Measurements from ENCODE around the gene BRICD5. TPM values are rescaled to one million over a fixed set of nuclear protein-coding genes. Genes with fewer than 3 reads are reported as not detected.

BRICD5 gene
- total and polyA plus RNA-seq, 12 donors: 0.36 to 57.4 (median 3.0) TPM

DNA sequence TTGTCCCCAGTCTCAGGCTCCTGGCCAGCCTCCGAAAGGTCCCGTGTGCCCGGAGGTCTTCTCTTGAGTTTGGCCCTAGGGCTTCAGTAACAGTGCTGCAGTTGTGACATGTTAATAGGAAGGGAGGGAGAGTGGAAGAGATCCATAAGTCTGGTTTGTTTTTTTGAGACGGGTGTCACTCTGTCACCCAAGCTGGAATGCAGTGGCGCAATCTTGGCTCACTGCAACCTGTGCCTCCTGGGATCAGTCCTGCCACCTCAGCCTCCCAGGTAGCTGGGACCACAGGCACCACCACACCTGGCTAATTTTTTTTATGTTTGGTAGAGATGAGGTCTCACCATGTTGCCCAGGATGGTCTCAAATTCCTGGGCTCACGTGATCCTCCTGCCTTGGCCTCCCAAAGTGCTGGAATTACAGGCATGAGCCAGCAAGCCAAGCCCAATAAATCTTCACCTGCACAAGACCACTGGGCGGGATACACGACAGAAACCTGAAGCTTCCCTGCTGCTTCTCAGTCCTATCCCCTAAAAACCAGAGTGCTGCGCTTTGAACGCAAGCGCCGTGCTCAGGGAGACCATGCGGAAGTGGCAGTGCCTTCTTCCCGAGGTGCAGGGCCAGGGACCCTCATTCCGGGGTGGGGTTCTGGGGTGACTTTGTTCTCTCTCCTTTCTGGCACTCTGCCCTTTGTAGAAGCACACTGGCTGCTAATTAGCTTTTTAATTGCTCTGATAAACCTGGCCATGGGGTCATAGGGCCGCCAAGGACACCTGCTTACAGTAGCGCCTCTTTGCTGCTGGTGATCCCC lies 44.2 kb downstream of the BRICD5 start:
- no peak overlapping the region for H3K27ac ChIP-seq
- no peaks in the 10 kb centered on the region for H3K27me3 ChIP-seq
- TF ChIP-seq, protein P1, sequence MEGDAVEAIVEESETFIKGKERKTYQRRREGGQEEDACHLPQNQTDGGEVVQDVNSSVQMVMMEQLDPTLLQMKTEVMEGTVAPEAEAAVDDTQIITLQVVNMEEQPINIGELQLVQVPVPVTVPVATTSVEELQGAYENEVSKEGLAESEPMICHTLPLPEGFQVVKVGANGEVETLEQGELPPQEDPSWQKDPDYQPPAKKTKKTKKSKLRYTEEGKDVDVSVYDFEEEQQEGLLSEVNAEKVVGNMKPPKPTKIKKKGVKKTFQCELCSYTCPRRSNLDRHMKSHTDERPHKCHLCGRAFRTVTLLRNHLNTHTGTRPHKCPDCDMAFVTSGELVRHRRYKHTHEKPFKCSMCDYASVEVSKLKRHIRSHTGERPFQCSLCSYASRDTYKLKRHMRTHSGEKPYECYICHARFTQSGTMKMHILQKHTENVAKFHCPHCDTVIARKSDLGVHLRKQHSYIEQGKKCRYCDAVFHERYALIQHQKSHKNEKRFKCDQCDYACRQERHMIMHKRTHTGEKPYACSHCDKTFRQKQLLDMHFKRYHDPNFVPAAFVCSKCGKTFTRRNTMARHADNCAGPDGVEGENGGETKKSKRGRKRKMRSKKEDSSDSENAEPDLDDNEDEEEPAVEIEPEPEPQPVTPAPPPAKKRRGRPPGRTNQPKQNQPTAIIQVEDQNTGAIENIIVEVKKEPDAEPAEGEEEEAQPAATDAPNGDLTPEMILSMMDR (IDR thresholded peaks at IDR 0.05): no peak
- TF ChIP-seq POLR2A (IDR thresholded peaks at IDR 0.05): no peak
- no peak for DNase-seq
- peaks cover 0 to 11% of the 10 kb centered on the region in 2 donors for H3K4me1 ChIP-seq (replicated peaks in 1 of 2)
- no peak overlapping the region for H3K4me3 ChIP-seq
- intact Hi-C loops (cut with DNase I): loop anchor here in 1 of 2 donors (10.0 kb wide), 1 partner anchor 88 kb away; the partner anchor contains the start of gene ECI1
- WGBS, 4 donors: 88 to 95% (median 92%) methylated on average over 14 to 17 of the region's 17 CpGs
- H3K36me3 ChIP-seq (replicated peaks in 1 of 2): peaks cover 0 to 18% of the 10 kb centered on the region in 2 donors
- H3K9me3 ChIP-seq (replicated peaks in 1 of 3): no peaks in the 10 kb centered on the region

DNA sequence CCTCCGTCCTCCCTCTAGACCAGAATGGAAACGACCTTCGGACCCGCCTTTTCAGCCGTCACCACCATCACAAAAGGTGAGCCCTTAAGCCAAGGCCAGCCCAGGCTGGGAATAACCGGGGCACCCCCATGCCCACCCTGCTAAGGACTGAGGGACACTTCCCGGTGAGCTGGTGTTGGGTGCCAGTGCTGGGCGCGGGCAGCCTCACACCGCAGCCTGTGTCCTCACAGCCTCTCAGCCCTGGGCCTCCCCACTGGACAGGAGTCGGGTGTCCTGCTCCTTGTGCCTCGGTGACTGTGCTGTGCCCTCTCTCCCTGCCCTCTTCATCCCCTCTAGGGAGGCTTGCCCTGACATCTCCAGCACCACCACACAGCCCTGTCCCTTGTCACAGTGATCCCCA lies 44.8 kb downstream of the BRICD5 start:
- TF ChIP-seq, protein P1 (IDR thresholded peaks at IDR 0.05): no peak
- intact Hi-C loops (cut with DNase I): loop anchor here in 1 of 2 donors (10.0 kb wide), 1 partner anchor 89 kb away; the partner anchor contains the start of gene ECI1
- Histone ChIP-seq H3K27me3 (no peaks in the 10 kb centered on the region), H3K36me3 (replicated peaks in 1 of 2) (peaks cover 0 to 12% of the 10 kb centered on the region in 2 donors), H3K4me3 (no peak overlapping the region), H3K4me1 (replicated peaks in 1 of 2) (peaks cover 0 to 11% of the 10 kb centered on the region in 2 donors), H3K27ac (no peak overlapping the region), H3K9me3 (replicated peaks in 1 of 3) (no peaks in the 10 kb centered on the region)
- DNase-seq: no peak
- 90 to 97% (median 96%) methylated on average over 2 to 12 of the region's 12 CpGs for WGBS, 4 donors

DNA sequence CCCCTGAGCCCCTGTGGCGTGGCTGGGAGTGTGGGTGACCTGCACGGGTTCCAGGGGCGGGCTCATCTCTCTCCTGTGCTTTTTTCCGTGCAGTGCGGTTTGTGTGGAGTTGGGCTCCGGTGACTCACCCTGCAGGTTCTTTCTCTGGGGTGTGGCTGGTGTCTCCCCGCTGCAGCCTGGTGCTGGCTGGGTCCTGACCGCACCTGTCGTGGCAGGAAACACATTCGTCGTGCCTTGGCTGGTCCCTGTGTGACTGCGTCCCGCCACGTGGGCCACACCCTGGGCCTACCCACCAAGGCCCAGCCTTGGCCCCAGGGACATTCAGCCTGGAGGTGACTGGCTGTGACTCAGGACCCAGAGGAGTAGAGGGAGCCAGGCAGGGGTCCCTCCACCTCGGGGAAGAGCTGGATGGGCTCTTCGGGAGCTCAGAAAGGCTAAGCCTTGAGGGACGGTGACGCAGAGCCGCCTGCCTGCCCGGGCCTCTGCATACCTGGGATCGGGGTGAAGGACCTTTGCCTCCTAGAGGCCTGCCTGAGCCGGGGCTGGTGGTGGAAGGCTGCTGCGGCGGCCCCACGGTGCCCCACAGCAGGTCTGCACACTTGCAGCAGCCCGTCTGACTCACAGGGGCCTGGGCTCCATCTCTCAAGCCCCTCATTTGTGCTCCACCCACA lies 47.3 kb downstream of the BRICD5 start:
- no peaks in the 10 kb centered on the region for H3K27me3 ChIP-seq
- peaks cover 0 to 12% of the 10 kb centered on the region in 2 donors for H3K36me3 ChIP-seq (replicated peaks in 1 of 2)
- peak in 1 of 7 donors; percentile 41 for DNase-seq
- no peaks in the 10 kb centered on the region for H3K9me3 ChIP-seq (replicated peaks in 1 of 3)
- WGBS, 4 donors: 64 to 74% (median 69%) methylated on average over 9 to 26 of the region's 26 CpGs
- intact Hi-C loops (cut with DNase I): loop anchor here in 1 of 2 donors (10.0 kb wide), 1 partner anchor 91 kb away; the partner anchor contains the start of gene ECI1
- H3K27ac ChIP-seq: peak overlapping the region in 1 of 5 donors; percentile 12
- no peak overlapping the region for H3K4me3 ChIP-seq
- TF ChIP-seq, protein P1 (IDR thresholded peaks at IDR 0.05): no peak
- TF ChIP-seq POLR2A (IDR thresholded peaks at IDR 0.05): no peak
- peaks cover 0 to 25% of the 10 kb centered on the region in 2 donors for H3K4me1 ChIP-seq (replicated peaks in 1 of 2)

DNA sequence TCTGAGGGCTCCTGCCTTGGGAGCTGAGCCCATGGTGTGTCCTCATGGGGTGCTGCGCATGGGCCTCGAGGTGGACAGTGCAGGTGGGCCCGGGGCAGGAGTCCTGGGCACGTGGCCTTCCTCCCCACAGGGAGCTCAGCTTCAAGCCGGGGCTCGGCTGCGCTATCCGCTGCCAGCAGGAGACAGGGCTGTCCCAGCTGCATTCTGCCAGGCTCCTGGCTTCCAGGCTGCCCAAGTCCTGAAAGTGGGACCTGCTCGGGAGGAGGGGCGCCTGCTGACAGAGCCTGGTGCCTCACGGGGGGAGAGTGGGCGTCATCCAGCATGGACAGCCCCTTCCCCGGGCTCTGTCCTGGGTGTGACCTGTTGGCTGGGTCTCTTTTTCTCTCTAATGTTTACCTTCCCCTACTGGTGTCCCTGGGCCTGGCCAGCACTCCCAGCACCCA lies 48.0 kb downstream of the BRICD5 start:
- Histone ChIP-seq H3K27me3 (no peaks in the 10 kb centered on the region), H3K9me3 (replicated peaks in 1 of 3) (no peaks in the 10 kb centered on the region), H3K4me1 (replicated peaks in 1 of 2) (peaks cover 0 to 31% of the 10 kb centered on the region in 2 donors), H3K4me3 (no peak overlapping the region), H3K27ac (peak overlapping the region in 1 of 5 donors; percentile 12), H3K36me3 (replicated peaks in 1 of 2) (peaks cover 0 to 12% of the 10 kb centered on the region in 2 donors)
- intact Hi-C loops (cut with DNase I): loop anchor here in 1 of 2 donors (10.0 kb wide), 1 partner anchor 92 kb away; the partner anchor contains the start of gene ECI1
- 81 to 93% (median 87%) methylated on average over 3 to 13 of the region's 13 CpGs for WGBS, 4 donors
- no peak for DNase-seq
- TF ChIP-seq, protein P1 (IDR thresholded peaks at IDR 0.05): no peak
- no peak for TF ChIP-seq POLR2A (IDR thresholded peaks at IDR 0.05)
